ENCODE measurements around the gene GRK5.

The GRK5 gene

GRCh38 chr10:119494236-119495020, 287.1 kb downstream of the GRK5 start:
- H3K27ac ChIP-seq (ENCODE audit: low read depth, low read length): no peak overlapping the region

GRCh38 chr10:119495021-119495505, 287.7 kb downstream of the GRK5 start:
- no peaks in the 10 kb centered on the region for H3K9me3 ChIP-seq (ENCODE audit: insufficient read depth, low read length)
- no peaks in the 10 kb centered on the region for H3K36me3 ChIP-seq (ENCODE audit: low read length)
- no peaks in the 10 kb centered on the region for H3K27me3 ChIP-seq (ENCODE audit: low read length)
- no peak overlapping the region for H2AFZ ChIP-seq (ENCODE audit: low read depth, low read length, severe bottlenecking)
- H3K27ac ChIP-seq (ENCODE audit: low read depth, low read length): no peak overlapping the region
- H3K4me3 ChIP-seq (ENCODE audit: insufficient read depth, low read length, poor library complexity, severe bottlenecking): no peak overlapping the region
- no peak overlapping the region for H3K4me2 ChIP-seq (ENCODE audit: low read depth, low read length, poor library complexity, severe bottlenecking)
- no peak overlapping the region for H3K9ac ChIP-seq (ENCODE audit: low read length)
- no peaks in the 10 kb centered on the region for H3F3A ChIP-seq (ENCODE audit: insufficient read depth)
- no peaks in the 10 kb centered on the region for H3K9me2 ChIP-seq (replicated peaks; ENCODE audit: insufficient read depth, low read length)
- TF ChIP-seq EZH2phosphoT487 (conservative IDR thresholded peaks at IDR 0.05; ENCODE audit: low read length) (no peak), CTCF (IDR thresholded peaks at IDR 0.05; ENCODE audit: insufficient read depth, low read length, poor library complexity, severe bottlenecking) (no peak)
- H3K79me2 ChIP-seq (ENCODE audit: insufficient read depth, low read length): no peaks in the 10 kb centered on the region
- H4K20me1 ChIP-seq (ENCODE audit: low read depth, low read length): no peaks in the 10 kb centered on the region

More at GRCh38 chr10:119494236-119495020, 287.1 kb downstream of the GRK5 start:
- TF ChIP-seq CTCF (IDR thresholded peaks at IDR 0.05; ENCODE audit: insufficient read depth, low read length, poor library complexity, severe bottlenecking): no peak
- TF ChIP-seq EZH2phosphoT487 (conservative IDR thresholded peaks at IDR 0.05; ENCODE audit: low read length): no peak
- Histone ChIP-seq H4K20me1 (ENCODE audit: low read depth, low read length) (no peaks in the 10 kb centered on the region), H3K4me2 (ENCODE audit: low read depth, low read length, poor library complexity, severe bottlenecking) (no peak overlapping the region), H3K9ac (ENCODE audit: low read length) (no peak overlapping the region), H3K4me3 (ENCODE audit: insufficient read depth, low read length, poor library complexity, severe bottlenecking) (no peak overlapping the region), H3K9me3 (ENCODE audit: insufficient read depth, low read length) (no peaks in the 10 kb centered on the region), H3K9me2 (replicated peaks; ENCODE audit: insufficient read depth, low read length) (no peaks in the 10 kb centered on the region), H3K79me2 (ENCODE audit: insufficient read depth, low read length) (no peaks in the 10 kb centered on the region), H2AFZ (ENCODE audit: low read depth, low read length, severe bottlenecking) (no peak overlapping the region), H3K27me3 (ENCODE audit: low read length) (no peaks in the 10 kb centered on the region), H3F3A (ENCODE audit: insufficient read depth) (no peaks in the 10 kb centered on the region), H3K36me3 (ENCODE audit: low read length) (no peaks in the 10 kb centered on the region)

GRCh38 chr10:119495545-119495944, 288.2 kb downstream of the GRK5 start:
- TF ChIP-seq EZH2phosphoT487 (conservative IDR thresholded peaks at IDR 0.05; ENCODE audit: low read length) (no peak), CTCF (IDR thresholded peaks at IDR 0.05; ENCODE audit: insufficient read depth, low read length, poor library complexity, severe bottlenecking) (no peak)
- Histone ChIP-seq H3K27ac (ENCODE audit: low read depth, low read length) (no peak overlapping the region), H3K4me2 (ENCODE audit: low read depth, low read length, poor library complexity, severe bottlenecking) (no peak overlapping the region)

More at GRCh38 chr10:119495545-119495944, 288.2 kb downstream of the GRK5 start:
- no peaks in the 10 kb centered on the region for H3F3A ChIP-seq (ENCODE audit: insufficient read depth)
- no peaks in the 10 kb centered on the region for H3K9me2 ChIP-seq (replicated peaks; ENCODE audit: insufficient read depth, low read length)
- no peaks in the 10 kb centered on the region for H3K9me3 ChIP-seq (ENCODE audit: insufficient read depth, low read length)
- H3K27me3 ChIP-seq (ENCODE audit: low read length): no peaks in the 10 kb centered on the region
- no peak overlapping the region for H2AFZ ChIP-seq (ENCODE audit: low read depth, low read length, severe bottlenecking)
- H3K4me3 ChIP-seq (ENCODE audit: insufficient read depth, low read length, poor library complexity, severe bottlenecking): no peak overlapping the region
- no peaks in the 10 kb centered on the region for H3K79me2 ChIP-seq (ENCODE audit: insufficient read depth, low read length)
- no peak overlapping the region for H3K9ac ChIP-seq (ENCODE audit: low read length)
- H4K20me1 ChIP-seq (ENCODE audit: low read depth, low read length): no peaks in the 10 kb centered on the region
- H3K36me3 ChIP-seq (ENCODE audit: low read length): no peaks in the 10 kb centered on the region
